HG03066 (cell line): Measurements from ENCODE around the gene TP53BP1.
"Not testable (repeated sequence)": the region's sequence is repeated elsewhere in the genome, so short reads cannot be mapped to it uniquely, and the experiment has no call there.

Source experiments
- ATAC-seq: cut with Tn5 transposase; IDR thresholded peaks from one replicate; pipeline ENCODE4 v1.9.1; 2021; ENCODE audit warnings: low read depth; ENCODE audit not compliant: unreplicated experiment

The TP53BP1 gene

GRCh38 chr15:43423793-43424192 is 69.2 kb downstream of the TP53BP1 start:
- no peak for ATAC-seq

DNA sequence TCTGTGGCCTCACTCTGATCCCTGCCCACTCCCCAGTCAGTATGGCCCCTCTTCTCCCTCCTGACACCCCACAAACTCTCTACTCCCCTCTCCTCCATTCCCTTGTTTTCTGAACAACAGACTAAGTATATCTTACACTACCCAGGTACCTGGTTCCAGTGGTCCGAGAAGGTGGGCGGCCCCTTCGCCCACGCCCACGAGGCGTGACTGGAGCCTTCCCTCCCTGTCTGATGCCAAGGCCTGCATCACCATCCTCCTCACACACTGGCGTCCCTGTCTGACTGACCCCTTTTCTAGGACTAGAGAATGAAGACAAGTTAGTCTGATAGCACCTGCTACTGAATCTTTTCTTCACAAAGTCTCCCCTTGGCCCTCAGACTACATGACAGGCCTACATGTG is 72.1 kb downstream of the TP53BP1 start:
- ATAC-seq: no peak

DNA sequence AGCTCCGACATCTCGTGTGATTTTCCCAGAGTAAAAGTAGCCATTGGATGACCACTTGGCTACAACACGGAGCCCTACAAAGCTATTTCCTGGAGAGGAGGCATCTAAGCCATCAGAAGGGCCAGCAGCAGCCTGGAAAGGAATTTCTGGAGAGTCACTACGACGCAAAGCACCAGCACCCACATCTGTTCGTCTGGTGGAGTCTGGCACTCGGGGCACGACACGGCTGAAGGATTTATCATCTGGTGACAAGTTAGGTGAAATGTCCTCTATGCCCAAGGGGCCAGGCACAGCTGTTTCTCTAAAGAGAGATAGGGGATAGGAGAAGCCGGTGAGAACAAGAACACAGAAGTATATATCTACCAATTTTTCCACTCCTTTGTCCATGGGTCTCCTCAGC is 72.5 kb downstream of the TP53BP1 start:
- ATAC-seq: no peak

GRCh38 chr15:43414196-43414595 is 78.8 kb downstream of the TP53BP1 start:
- no peak for ATAC-seq

DNA sequence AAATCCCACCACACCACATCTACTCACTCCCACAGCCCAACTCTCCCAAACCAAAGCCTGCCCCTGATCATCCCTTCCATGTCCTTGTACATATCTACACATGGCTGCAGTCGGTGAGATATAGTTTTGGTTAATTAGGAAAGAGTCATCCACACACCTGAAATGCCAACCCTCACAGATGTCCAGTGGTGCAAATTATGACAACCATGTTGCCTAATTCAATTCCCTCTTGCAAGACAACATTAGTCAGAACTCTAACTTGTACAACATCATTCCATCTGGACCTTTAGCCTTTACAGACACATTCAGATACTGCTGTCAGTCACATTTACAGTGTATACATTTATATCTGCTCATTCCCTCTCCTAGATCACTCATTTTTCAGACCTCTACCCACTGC is 80.9 kb downstream of the TP53BP1 start:
- ATAC-seq: no peak

- no peak for ATAC-seq
These were observed 82.3 kb downstream of the TP53BP1 start for GRCh38 chr15:43410572-43411214.

- no peak for ATAC-seq
These were observed 84.2 kb downstream of the TP53BP1 start for GRCh38 chr15:43408789-43409188.

GRCh38 chr15:43406808-43407207 is 86.1 kb downstream of the TP53BP1 start:
- ATAC-seq: no peak

DNA sequence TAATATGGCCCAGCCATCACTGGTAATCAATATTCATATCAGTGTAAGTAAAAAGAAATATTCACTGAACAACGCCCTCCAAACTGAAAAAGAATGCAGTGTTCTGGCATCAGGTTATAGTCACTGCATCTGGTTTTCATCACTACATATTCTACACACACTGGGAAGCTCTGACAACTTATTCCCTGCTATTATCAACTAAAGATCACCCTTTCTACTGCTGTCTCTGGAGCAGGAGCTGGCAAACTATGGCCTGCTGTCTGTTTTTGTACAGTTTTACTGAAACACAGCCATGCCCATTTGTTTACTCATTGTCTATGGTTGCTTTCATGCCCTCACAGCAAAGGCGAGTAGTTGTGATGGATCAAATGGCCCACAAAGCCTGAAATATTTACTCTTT is 86.8 kb downstream of the TP53BP1 start:
- ATAC-seq: no peak

GRCh38 chr15:43404130-43404529 is 88.8 kb downstream of the TP53BP1 start:
- no peak for ATAC-seq

- no peak for ATAC-seq
These were observed 89.3 kb downstream of the TP53BP1 start for GRCh38 chr15:43403616-43404015.

GRCh38 chr15:43402255-43402654 is 90.7 kb downstream of the TP53BP1 start:
- no peak for ATAC-seq

GRCh38 chr15:43393592-43393991 is 99.4 kb downstream of the TP53BP1 start:
- ATAC-seq: not testable (repeated sequence)

GRCh38 chr15:43390723-43391122 is 102.2 kb downstream of the TP53BP1 start:
- ATAC-seq: no peak

DNA sequence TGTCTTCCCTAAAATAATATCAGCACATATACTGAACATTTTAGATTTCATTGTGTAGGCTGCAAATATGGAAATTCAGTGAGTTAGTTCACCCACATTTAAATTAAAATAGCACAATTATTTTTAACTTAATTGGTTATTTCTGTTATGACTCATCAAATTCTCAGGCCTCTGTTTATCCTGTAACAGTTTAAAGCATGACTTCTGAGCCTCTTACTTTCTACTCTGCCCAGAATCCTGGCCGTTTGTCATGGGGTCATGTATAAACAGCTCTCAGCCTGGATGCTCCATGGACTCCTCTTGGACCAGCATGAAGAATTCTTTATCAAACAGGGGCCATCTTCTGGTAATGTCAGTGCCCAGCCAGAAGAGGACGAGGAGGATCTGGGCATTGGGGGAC is 109.9 kb downstream of the TP53BP1 start:
- no peak for ATAC-seq

DNA sequence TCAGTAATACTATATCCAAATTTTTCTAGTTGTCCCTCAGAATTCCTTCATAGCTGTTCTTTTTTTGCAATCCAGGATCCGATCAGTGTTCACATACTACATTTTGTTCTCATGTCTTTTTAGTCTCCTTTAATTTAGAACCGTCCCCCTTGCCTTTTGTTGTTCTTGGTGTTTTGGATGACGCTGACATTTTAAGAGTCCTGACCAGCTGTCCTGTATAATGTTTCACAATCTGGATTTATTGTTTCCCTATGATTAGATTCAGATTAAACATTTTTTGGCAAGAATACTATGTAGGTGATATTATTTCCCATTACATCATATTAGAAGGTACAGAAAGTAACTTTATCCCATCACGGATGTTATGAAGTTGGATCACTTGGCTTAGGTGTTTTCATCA is 110.6 kb downstream of the TP53BP1 start:
- no peak for ATAC-seq

DNA sequence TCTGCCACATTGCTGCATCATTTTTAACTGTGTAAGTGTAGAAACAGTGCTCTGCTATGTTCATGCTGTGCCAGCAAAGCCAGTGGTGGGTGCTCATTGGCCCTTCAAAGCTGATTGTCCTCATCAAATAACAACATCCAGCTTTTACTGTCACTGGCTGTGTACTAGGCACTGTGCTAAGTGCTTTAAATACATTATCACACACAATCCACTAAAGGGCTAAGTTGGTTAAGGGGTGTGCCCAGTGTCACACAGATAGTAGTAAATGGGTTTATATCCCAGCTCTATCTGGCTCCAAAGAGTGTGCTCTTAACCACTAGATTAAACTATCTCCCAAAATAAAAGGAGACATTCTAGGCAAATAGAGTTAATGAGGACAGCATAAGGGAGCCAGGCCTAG is 114.4 kb downstream of the TP53BP1 start:
- no peak for ATAC-seq

DNA sequence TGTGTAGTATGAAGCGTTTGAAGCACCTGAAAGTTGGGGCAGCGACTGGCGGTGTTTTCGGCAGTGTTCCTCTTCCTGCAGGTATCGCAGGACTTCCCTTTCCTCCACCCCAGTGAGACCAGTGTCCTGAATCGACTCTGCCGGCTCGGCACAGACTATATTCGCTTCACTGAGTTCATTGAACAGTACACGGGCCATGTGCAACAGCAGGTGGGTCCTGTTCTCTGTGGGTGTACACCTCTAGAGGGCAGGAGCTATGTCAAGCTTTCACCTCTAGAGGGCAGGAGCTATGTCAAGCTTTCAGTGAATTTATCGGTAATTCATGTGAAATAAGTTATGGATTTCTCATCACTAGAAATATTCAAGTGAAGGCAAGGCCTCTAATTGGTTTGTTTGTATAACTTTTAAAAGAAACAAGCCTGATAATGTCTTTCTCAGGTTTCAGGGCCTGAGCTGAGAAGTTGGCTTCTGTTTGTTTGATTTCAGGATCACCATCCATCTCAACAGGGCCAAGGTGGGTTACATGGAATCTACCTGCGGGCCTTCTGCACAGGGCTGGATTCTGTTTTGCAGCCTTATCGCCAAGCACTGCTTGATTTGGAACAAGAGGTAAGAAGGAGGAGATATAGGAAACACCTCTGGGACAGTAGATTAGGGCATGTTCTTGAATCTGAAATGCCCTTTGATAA is 116.8 kb downstream of the TP53BP1 start:
- ATAC-seq: no peak

GRCh38 chr15:43370975-43371974 is 121.7 kb downstream of the TP53BP1 start, which contains the start of the genes TUBGCP4 and ZSCAN29:
Gene TUBGCP4, plus strand, starts transcription at chr15:43371101. Its CDS starts 254 bp downstream, at chr15:43371355.
Gene ZSCAN29, minus strand, starts transcription at chr15:43371043. Its CDS starts 1,130 bp downstream, at chr15:43369913.
- peak; percentile 70 for ATAC-seq

GRCh38 chr15:43370310-43370974 is 122.5 kb downstream of the TP53BP1 start:
- ATAC-seq: peak; percentile 31
